Smooth muscle cell (in vitro differentiated cells): Measurements from ENCODE around the gene SPEN. TPM values are rescaled to one million over a fixed set of nuclear protein-coding genes. Genes with fewer than 3 reads are reported as not detected.
A peak's percentile ranks its signal among the peaks of the same experiment; 100 is the strongest.

Source experiments
- DNase-seq: peaks from one replicate; lab custom pipeline; 2025; ENCODE audit not compliant: unreplicated experiment; lab: John Stamatoyannopoulos, UW
- H2AFZ ChIP-seq: fragments of 200-600 bp; sonication (generic); 2 replicates; pipeline ENCODE4 v1.6.0; 2016; ENCODE audit warnings: antibody characterized with exemption, low read depth, mild to moderate bottlenecking
- H3F3A ChIP-seq: fragments of 200-600 bp; sonication (generic); 2 replicates; pipeline ENCODE4 v1.6.0; 2017; ENCODE audit warnings: antibody characterized with exemption, low read depth
- H3K27ac ChIP-seq: fragments of 200-600 bp; sonication (generic); 2 replicates; pipeline ENCODE4 v1.5.1; 2016; ENCODE audit warnings: low read depth, mild to moderate bottlenecking
- H3K27me3 ChIP-seq: fragments of 200-600 bp; sonication (generic); 2 replicates; pipeline ENCODE4 v1.6.1; 2016; ENCODE audit warnings: low read depth, mild to moderate bottlenecking
- H3K36me3 ChIP-seq: fragments of 200-600 bp; sonication (generic); 2 replicates; pipeline ENCODE4 v1.5.1; 2016; ENCODE audit warnings: low read depth
- H3K4me1 ChIP-seq: fragments of 200-600 bp; sonication (generic); 2 replicates; pipeline ENCODE4 v1.5.1; 2016; ENCODE audit warnings: low read depth
- H3K4me2 ChIP-seq: fragments of 200-600 bp; sonication (generic); 2 replicates; pipeline ENCODE4 v1.6.0; 2016; ENCODE audit warnings: mild to moderate bottlenecking
- H3K4me3 ChIP-seq: fragments of 200-600 bp; sonication (generic); 2 replicates; pipeline ENCODE4 v1.5.1; 2016; ENCODE audit warnings: mild to moderate bottlenecking
- H3K79me2 ChIP-seq: fragments of 200-600 bp; sonication (generic); 2 replicates; pipeline ENCODE4 v1.6.0; 2016; ENCODE audit warnings: low read depth, mild to moderate bottlenecking
- H3K9ac ChIP-seq: fragments of 200-600 bp; sonication (generic); 2 replicates; pipeline ENCODE4 v1.6.0; 2016; ENCODE audit warnings: low read depth
- H3K9me3 ChIP-seq: fragments of 200-600 bp; sonication (generic); replicated peaks from 2 replicates; pipeline ENCODE4 v1.5.1; 2016; ENCODE audit warnings: low read depth
- H4K20me1 ChIP-seq: fragments of 200-600 bp; sonication (generic); 2 replicates; pipeline ENCODE4 v1.6.0; 2016; ENCODE audit warnings: low read depth
- CTCF ChIP-seq: fragments of 200-600 bp; sonication (generic); IDR thresholded peaks from 2 replicates; pipeline ENCODE4 v1.5.1; 2017; ENCODE audit warnings: borderline replicate concordance, mild to moderate bottlenecking, antibody characterized with exemption; ENCODE audit not compliant: insufficient read depth, poor library complexity, severe bottlenecking
- WGBS: methylation state at CpG from one replicate; pipeline ENCODE4 v1.1.7; 2016; ENCODE audit warnings: low lambda C conversion rate; 5-methylcytosine and 5-hydroxymethylcytosine counted together
- polyA plus RNA-seq: library from polyadenylated mRNA; unstranded; fragments of >200 nt; fragmentation: Nextera tagmentation; extraction: Ambion mirVana; gene quantifications from 2 replicates; pipeline ENCODE4 v1.2.1, GENCODE V29; 2016
- total RNA-seq: library from RNA; depleted of rRNA; stranded (reverse); fragments of >200 nt; gene quantifications from 2 replicates; pipeline ENCODE4 v1.2.3, GENCODE V29; 2014

Gene SPEN
- total and polyA plus RNA-seq, 2 experiments from 2014 or later = 10.6 to 28.7 TPM

GRCh38 chr1:15830258-15830657, 17.2 kb upstream of the SPEN start:
- peaks cover 11% of the 10 kb centered on the region for H3F3A ChIP-seq
- H3K4me2 ChIP-seq = no peak overlapping the region
- no peak overlapping the region for H3K9ac ChIP-seq
- peaks cover 6% of the 10 kb centered on the region for H3K79me2 ChIP-seq
- peak overlapping the region; percentile 19 for H3K27ac ChIP-seq
- no peaks in the 10 kb centered on the region for H4K20me1 ChIP-seq
- no peaks in the 10 kb centered on the region for H3K36me3 ChIP-seq
- H3K4me1 ChIP-seq = peaks cover 5% of the 10 kb centered on the region
- no peak overlapping the region for H2AFZ ChIP-seq
- no peak overlapping the region for H3K4me3 ChIP-seq
- TF ChIP-seq CTCF = no peak
- no peaks in the 10 kb centered on the region for H3K27me3 ChIP-seq
- WGBS = 55% methylated on average over 1 of the region's 1 CpG
- no peaks in the 10 kb centered on the region for H3K9me3 ChIP-seq
- DNase-seq = no peak

- no peak for DNase-seq
- peak overlapping the region; percentile 98 for H3K27ac ChIP-seq
- TF ChIP-seq CTCF = no peak
- H2AFZ ChIP-seq = no peak overlapping the region
- H3K36me3 ChIP-seq = no peaks in the 10 kb centered on the region
- peaks cover 11% of the 10 kb centered on the region for H3F3A ChIP-seq
- 60% methylated on average over 24 of the region's 24 CpGs for WGBS
- no peaks in the 10 kb centered on the region for H3K9me3 ChIP-seq
- no peaks in the 10 kb centered on the region for H4K20me1 ChIP-seq
- peak overlapping the region; percentile 98 for H3K4me2 ChIP-seq
- H3K9ac ChIP-seq = no peak overlapping the region
- peak overlapping the region; percentile 79 for H3K4me3 ChIP-seq
- peaks cover 5% of the 10 kb centered on the region for H3K4me1 ChIP-seq
- peaks cover 6% of the 10 kb centered on the region for H3K79me2 ChIP-seq
- H3K27me3 ChIP-seq = no peaks in the 10 kb centered on the region
Measured at GRCh38 chr1:15833069-15833679, 14.3 kb upstream of the SPEN start.

DNA sequence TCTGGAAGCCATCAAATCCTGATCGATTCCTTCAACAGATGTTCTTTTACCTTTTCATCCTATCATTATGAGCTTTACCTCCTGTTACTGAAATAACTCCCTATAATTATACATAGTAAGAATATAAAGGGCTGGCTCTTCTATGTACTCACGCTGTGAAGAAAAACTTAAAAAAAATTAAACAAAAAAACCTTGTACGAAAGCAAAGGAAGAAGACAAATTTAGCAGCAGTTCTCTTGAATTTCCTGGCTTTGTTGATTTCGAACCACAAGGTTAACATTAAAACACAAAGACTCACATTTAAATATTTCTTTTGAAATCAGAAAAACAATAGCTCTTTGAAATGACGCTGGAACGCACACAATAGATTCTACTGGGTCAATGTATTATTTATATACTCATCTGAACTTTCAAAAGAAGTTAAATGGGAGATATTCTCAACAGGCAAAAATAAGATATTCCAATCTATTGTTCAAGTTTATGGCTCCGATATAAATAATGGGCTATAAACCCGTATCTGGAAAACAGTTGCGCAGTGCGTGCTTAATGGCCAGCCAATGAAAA, 13.6 kb upstream of the SPEN start:
- no peaks in the 10 kb centered on the region for H3K9me3 ChIP-seq
- WGBS = 8% methylated on average over 10 of the region's 10 CpGs
- peak overlapping the region; percentile 78 for H3K9ac ChIP-seq
- no peak for TF ChIP-seq CTCF
- peak overlapping the region; percentile 98 for H3K4me2 ChIP-seq
- H3F3A ChIP-seq = peaks cover 11% of the 10 kb centered on the region
- H3K79me2 ChIP-seq = peaks cover 6% of the 10 kb centered on the region
- H3K27me3 ChIP-seq = no peaks in the 10 kb centered on the region
- no peak for DNase-seq
- H3K4me1 ChIP-seq = peaks cover 5% of the 10 kb centered on the region
- H3K4me3 ChIP-seq = peak overlapping the region; percentile 79
- H4K20me1 ChIP-seq = no peaks in the 10 kb centered on the region
- peak overlapping the region; percentile 98 for H3K27ac ChIP-seq
- H2AFZ ChIP-seq = peak overlapping the region; percentile 87
- H3K36me3 ChIP-seq = no peaks in the 10 kb centered on the region
